Mesenteric fat pad (tissue), 1 donor: ENCODE data around the gene GPT2. TPM values are rescaled to one million over a fixed set of nuclear protein-coding genes. Genes with fewer than 3 reads are reported as not detected.
"Not testable (repeated sequence)": the region's sequence is repeated elsewhere in the genome, so short reads cannot be mapped to it uniquely, and the experiment has no call there.

Experiments used
- DNase-seq: peaks from one replicate; pipeline ENCODE4 v3.0.0-alpha.2; 2020; ENCODE audit warnings: low spot score
- total RNA-seq: library from RNA; stranded (reverse); fragmentation: NEBNext Ultra II Directional; extraction: Animal tissue kit (Norgen Biotek cat#: 25700); gene quantifications from one replicate; pipeline ENCODE4 v1.2.1, GENCODE V29; 2021
- donor health status: DM: yes; HTN: yes; CAD: no.

The GPT2 gene
- total RNA-seq, 1 donor from 2014 or later, result 53.5 TPM

DNA sequence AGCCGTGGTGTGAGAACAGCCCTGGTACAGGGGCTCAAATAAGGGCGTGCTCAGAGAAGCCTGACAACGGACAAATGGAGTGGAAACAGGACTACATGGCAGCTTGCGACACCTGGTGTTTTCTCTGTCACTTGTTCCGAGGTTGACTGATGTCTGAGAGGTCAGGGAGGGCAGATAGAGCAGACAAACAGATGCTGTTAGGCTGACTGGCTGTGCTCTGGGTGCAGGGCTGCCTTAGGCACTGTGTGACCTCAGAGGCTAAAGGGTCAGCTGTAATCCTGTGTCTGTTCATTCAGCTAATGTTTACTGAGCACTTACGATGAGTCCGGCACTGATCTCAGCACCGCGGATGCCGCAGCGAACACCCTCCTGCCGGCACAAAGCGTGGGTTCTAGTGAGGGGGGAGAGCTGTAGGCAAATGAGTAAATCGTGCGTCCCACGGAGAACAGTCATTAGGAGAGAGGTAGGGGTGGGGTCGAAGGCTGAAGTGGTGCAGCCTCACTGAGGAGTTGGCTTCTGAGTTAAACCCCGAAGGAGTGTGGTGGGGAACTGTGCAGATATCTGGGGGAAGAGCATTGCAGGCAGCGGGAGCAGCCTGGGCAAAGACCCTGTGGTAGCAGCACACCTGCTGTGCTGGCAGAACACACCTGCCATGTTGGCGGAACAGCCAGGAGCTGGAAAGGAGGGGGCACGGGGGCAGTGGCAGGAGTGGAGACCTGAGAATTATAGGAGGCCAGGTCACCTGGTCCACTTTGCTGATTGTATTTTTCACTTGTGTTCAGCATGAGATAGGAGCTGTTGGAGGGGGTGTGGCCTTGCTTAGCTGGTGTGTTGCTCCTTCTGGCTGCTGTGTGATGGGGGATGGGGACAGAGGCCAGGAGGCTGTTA lies 35.0 kb downstream of the GPT2 start:
- DNase-seq, result no peak

DNA sequence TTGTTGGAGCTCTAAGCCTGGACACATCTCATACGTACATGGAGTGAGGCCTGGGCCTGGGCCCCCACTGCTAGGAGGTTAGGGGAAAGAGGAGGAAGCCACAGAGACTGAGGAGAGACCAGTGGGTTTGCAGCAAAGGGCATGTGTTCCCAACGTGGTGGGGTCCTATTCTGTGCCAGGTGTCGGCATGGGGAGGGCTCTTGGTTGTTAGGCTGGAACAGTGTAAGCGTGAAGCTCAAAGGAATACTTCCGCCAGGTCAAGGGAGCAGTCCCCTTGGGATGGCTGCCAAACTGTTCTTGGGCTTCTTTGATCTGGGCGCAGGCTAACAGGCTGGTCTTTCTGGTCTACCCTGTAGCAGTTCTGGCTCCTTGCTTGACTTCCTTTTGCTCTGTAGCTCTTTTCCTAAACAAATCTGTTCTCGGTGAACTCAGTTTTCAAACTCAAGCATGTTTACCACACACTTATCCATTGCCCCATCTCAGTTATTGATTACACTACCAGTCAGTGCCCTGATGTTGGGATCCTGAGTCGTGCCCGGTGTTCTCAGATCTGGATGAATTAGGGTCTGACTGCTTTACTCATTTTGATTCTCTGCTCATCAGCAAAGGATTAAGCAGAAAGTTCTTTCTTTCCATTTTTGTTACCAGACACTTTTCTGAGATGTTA lies 36.4 kb downstream of the GPT2 start:
- no peak for DNase-seq

DNA sequence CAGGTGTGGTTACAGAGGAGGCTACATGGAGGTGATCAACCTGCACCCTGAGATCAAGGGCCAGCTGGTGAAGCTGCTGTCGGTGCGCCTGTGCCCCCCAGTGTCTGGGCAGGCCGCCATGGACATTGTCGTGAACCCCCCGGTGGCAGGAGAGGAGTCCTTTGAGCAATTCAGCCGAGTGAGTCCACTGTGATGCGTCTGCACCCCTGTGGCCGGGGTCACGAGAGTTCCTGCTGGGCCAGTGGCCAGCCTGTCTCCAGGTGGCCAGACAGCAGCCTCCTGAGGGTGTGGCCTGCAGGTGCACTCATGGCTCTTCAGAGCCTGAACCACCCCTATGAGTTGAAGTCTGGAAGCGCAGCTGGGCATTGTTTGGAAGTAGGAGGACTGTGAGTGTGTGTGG lies 38.1 kb downstream of the GPT2 start:
- DNase-seq, result no peak

DNA sequence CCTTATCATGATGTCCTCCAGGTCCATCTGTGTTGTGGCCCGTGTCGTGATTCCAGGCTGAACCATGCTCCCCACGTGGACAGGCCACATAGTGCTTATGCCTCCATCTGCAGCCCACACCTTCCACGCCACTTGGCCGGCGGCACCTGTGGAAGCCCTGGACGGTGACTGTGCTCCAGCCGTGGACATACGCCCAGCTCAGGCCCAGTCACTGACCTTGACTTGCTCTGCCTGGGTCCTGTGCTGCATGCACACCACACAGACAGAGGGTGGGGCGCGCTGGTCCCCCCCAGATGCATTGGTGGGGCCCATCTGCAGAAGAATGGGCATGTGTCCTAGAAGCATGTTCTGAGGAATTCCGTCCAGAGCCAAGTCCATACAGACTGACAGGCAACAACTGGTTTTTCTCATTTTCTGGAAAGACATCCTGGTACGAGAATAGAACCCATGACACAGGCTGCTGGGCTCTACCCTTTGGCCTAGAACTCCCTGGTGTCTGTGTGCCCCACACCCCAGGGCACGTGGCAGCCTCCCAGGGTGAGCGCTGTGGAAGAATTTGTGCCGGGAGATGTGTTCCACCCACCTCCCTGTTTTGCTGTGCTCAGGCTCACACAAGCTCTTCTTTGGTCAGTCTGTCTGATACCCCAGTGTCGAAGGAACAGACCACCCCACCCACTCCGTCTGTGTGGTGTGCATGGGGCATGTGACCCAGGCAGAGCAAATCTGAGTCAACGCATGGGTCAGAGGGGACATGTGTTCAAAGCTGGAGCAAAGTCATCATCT lies 39.5 kb downstream of the GPT2 start:
- no peak for DNase-seq

DNA sequence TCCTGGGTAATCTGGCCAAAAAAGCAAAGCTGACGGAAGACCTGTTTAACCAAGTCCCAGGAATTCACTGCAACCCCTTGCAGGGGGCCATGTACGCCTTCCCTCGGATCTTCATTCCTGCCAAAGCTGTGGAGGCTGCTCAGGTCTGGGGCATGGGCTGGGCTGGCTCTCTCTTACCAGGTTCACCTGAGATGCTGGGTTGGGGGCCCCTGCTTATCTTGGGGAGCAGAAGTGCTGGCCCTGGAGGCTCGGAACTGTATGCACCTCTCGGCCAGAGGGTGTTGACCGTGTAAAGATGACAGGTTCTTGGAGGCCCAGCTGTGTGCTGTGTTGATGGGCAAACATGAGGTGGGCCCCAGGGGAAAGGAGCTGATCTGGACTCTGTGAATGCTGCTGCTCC lies 40.2 kb downstream of the GPT2 start:
- DNase-seq, result no peak

DNA sequence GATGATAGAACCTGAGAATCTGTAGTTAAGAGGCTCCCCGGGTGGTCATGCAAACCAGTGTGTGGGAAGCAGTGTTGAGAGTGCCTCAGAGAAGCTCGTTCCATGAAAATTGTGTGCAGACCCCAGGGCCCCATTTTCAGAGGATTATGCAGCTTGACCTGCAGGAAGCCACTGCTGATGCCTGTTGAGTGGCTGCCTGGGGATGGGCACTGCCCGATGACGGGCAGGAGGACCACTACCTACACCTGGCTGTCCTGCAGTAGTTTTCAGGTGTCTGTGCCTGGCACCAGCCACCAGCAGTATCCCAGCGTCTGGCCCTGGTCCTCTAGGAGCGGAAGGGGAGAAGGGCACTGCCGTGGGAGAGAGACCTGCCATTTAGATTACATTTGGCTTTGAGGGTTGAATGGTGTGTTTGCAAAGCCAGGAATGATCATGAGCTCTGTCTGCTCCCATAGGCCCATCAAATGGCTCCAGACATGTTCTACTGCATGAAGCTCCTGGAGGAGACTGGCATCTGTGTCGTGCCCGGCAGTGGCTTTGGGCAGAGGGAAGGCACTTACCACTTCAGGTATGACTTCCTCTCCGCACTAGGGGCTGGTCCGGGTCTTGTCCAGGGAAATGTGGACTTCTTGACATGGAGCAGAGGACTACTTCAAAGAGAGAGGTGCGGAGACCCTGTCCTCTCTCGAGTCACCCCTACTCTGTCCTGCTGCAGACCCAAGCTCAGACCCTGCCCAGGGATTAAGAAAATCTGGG lies 42.5 kb downstream of the GPT2 start:
- no peak for DNase-seq

DNA sequence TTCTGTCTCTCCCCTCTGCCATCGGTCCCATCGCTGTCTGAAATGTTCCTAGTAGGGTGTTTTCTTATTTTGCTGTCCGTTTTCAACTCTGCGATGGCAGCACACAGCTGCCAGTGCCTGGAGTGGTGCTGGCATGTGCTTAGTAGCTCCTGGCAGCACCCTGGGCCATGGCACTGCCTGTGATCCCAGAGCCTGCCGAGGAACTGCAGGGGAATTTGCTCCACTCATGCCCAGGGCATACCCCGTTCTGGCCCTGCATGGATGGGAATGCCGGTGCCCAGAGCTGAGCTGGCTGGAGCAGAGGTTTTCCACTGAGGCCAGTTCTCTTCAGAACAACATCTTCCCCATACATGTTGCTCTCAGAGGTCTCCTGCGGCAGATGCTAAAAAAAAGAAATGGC lies 43.1 kb downstream of the GPT2 start:
- DNase-seq, result no peak

DNA sequence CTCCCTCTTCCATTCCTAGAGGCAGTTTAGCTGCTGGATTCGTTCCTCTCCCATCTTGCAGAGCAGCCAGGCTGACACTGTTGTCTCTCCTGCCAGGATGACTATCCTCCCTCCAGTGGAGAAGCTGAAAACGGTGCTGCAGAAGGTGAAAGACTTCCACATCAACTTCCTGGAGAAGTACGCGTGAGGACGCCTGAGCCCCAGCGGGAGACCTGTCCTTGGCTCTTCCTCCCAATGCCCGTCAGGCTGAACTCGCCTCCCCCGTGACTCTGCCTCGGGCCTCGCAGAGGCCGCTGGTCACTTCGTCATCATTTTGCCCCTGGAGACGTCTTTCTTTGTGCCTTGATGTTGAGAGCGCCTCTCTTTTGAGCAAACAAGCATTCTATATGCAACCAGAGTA lies 44.6 kb downstream of the GPT2 start:
- no peak for DNase-seq

DNA sequence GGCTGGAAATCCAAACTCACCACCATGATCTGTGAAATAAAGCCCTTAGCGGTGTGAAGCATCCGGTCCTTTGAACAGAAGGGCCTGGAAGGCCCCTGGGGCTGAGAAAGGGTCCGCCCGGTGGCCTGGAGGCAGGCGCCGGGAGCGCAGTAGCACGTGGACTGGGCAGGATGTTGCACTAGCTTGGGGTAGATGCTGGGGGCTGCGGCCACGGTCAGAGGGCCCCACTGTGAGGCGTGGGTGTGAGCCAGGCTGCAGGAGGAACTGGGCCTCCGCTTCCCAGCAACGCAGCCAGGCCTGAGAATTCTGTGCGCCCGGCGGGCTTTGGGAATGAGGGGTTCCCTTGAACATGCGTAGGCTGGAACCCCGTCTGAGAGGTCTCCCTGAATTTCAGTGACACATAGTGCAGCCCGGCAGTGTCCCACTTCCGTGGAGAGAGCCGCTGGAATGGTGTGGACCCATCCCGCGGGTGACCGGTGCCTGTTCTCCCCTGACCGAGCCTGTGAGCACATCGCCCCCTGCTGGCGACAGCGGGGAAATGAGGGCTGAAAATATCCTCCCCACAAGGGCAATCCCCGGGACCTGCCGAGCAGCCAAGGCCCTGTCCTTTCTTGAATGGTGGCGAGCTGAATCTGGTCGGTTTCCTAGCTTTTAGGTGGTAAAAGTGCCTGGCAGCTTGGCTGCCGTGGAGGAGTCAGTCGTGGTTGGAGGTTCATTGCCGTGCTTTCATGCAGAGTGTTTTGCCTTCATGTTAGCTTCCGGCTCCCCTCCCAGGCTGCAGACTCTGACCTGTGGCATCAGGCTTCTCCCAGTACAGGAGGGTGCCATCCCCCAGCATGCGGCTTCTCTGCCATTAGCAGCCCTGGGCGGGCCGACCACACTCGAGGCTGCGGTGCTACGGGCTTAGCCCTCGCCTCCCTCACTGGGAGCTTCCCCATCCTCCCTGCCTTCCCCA lies 45.5 kb downstream of the GPT2 start:
- no peak for DNase-seq

DNA sequence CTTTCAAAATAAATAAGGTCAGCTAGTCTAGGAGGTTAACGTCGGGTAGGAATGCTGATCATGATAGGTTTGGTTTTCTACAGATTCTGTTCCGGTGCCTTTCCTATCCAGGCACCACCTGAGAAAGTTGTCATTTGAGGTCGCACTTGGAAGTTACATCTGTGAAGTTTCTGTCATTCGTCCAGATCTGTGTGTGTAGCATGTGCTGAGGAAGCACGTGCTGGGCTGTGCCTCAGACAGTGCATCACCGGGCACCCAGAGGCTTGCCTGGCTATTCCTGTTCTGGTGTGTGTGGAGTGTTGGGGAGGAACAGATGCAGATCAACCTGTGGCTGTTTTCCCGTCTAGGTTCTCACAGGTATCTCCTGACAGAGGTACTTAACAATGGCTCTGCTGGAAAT lies 46.7 kb downstream of the GPT2 start:
- no peak for DNase-seq

DNA sequence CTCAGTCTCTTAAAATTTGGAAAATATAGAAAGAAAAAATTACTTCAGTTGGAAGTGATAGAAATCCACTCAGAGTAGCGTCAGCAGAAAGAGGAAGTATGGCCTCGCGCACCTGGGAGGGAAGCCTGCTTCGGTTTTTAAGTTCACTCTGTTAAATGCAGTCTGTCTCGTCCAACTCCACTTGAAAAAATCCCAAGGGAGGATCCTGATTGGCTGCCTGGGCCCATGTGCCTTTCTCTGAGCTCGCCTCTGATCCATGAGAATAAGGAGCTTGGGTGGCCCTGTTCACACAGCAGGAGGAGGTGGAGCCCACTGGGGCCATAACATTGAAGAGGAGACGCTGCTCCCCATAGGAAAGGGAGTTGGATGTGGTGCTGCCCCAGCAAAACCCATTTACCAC lies 48.6 kb downstream of the GPT2 start:
- DNase-seq, result no peak

DNA sequence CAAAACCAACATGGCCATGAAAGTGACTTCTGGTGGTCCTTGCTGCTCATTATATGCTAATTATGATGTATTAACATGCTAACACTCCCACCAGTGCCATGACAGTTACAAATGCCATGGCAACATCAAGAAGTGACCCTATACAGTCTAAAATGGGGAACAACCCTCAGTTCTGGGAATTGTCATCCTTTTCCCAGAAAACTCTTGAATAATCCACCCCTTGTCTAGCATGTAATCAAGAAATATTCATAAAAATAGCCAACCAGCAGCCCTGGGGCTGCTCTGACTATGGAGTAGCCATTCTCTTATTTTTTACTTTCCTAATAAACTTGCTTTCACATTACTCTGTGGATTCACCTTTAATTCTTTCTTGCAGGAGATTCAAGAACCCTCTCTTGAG lies 53.4 kb downstream of the GPT2 start:
- DNase-seq, result no peak

DNA sequence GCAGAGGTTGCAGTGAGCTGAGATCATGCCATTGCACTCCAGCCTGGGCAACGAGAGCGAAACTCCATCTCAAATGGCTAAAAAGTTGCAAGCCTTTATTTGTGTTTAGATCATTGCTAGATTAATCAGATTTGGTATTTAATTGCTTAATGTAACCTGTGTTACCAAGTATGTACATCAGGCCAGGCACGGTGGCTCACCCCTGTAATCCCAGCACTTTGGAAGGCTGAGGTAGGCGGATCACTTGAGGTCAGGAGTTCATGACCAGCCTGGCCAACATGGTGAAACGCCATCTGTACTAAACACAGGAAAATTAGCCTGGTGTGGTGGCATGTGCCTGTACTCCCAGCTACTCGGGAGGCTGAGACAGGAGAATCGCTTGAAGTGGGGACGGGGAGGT lies 60.6 kb downstream of the GPT2 start:
- not testable (repeated sequence) for DNase-seq

DNA sequence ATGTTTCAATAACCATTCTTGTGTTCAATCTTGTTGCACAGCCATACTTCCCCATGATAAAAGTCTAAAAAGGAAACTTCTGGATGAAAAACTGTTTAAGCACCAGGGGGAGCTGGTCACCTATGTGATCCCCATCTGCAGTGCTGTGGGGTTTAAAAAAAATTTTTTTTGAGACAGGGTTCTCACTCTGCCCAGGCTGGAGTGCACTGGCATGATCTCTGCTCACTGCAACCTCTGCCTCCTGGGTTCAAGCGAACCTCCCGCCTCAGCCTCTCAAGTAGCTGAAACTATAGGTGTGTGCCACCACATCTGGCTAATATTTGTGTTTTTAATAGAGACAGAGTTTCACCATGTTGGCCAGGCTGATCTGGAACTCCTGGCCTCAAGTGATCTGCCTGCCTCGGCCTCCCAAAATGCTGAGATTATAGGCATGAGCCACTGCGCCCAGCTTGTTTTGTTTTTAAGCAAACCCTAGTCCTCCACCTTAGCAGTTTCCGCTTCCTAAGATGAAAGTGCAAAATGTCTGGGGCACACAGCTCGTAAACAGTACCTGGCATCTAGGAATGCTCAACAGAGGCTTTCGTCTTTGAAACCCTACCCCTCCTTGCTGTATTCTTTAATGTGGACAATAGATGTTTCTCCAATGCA lies 63.9 kb downstream of the GPT2 start:
- DNase-seq, result no peak

DNA sequence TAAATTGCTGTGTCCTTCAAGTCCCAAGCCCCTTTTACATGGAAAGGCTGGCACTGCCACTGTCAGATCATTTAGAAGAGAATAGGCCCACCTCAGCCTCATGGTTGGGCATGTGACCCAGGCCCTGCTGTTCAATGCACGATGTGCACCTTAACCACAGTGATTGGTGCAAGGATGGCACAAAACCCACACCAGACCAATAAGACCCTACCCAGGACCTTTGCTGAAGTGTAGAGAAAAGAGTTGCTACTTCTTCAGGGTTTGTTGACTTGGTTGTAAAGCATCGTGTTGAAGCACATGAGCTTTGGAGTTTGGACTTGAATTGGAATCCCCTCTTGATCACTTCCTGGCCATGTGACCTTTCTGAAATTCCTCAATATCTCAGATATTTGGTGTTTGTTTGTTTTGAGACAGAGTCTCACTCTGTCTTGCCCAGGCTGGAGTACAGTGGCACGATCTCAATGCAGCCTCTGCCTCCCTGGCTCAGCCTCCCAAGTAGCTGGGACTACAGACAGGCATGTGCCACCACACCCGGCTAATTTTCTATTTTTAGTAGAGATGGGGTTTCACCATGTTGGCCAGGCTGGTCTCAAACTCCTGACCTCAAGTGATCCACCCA lies 64.5 kb downstream of the GPT2 start:
- DNase-seq, result no peak

DNA sequence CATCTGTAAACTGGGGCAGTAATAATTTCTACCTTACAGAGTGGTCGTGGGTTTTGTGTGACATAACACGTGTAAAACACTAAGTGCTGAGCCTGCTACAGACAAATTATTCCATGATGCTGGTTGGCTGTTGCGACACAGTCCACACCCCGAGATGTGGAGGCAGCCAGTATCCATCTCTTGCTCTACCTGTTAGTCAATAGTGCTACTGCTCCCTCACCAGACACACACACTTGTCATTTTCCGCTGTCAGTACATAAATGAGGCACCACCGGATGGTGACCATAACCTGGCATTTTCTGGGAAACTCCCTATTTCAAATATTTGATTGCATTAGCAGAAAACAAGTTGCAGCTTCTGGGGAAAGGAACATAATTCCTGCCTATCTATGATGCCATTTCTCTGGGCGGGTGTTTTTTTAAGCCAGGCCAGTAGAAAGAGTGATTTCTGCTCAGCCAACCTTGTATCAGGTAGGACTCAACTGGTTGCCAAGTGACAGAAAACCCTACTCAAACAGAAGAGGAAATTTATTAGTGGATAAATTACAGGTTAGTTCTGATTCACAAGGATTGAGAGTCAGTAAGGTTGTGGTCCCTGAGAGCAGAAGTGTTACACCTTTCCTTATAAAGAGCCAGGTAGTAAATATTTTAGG lies 65.2 kb downstream of the GPT2 start:
- DNase-seq, result no peak

DNA sequence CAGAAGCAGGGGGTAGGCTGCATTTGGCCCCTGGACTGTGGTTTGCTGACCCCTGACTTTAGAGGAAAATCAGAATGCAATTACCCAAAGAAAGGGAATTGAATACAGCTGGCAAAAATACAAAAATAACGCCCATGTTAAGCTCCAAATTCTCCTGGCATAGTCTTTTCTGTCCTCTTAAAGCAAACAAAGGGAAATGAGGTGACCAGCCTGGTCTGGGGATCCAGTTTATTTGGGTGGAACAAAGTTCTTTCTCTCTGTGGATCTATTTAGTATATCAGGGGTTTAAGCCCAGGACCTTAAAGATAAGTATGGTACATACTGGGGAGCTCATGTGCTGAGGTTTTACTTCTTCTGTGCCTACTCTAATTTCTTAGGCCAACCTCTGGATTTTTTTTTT lies 65.8 kb downstream of the GPT2 start:
- DNase-seq, result no peak

DNA sequence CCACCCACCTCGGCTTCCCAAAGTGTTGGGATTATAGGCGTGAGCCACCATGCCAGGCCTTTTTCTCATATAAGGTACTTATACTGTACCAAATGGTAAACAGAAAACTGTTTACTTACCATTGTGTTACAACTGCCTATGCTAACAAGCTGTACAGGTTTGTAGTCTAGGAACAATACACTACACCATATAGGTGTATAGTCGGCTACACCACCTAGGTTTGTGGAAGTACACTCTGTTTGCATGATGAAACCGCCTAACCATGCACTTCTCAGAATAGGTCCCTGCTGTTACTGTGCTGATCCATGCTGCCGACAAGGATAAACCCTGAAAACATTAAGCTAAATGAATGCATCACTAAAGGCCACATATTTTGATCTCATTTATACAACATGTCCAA lies 70.4 kb downstream of the GPT2 start:
- no peak for DNase-seq
